ENCODE measurements around the gene EYA4.

EYA4 gene

DNA sequence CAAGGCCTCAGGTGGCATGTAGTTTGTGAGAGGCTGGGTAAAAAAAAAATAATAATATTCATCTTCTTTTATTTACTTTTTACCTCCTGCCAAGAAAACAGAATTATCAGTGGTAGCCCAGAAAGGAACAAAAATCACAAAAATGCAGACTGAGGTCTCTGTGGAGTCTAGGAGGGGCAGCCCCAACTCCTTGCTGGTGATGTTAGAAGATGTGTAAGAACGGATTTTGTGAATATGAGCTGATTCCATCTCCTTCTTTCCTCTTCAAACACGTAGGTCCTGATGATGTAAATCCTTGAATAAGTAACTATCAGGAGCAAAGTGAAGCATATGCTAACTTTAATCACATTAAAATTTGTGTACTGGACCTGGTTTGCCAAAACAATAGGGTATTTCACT is 226.8 kb downstream of the EYA4 start:
- DNase-seq: no peak

DNA sequence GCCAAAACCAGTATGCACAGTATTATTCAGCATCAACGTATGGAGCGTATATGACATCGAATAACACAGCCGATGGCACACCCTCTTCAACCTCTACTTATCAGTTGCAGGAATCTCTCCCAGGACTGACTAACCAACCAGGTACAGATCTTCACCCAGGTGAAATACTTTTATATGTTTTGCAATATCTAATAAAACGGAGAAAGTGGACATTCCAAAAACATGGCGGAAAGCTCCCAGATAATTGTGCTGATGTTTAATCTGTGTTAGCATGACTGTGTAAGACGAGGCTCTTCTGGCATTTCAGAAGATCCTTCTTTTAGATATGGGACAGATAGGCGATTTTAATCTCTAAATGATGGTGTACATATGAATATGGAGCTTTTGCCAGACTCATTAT is 227.4 kb downstream of the EYA4 start:
- no peak for DNase-seq

GRCh38 chr6:133474516-133474915 is 233.4 kb downstream of the EYA4 start:
- DNase-seq: no peak

DNA sequence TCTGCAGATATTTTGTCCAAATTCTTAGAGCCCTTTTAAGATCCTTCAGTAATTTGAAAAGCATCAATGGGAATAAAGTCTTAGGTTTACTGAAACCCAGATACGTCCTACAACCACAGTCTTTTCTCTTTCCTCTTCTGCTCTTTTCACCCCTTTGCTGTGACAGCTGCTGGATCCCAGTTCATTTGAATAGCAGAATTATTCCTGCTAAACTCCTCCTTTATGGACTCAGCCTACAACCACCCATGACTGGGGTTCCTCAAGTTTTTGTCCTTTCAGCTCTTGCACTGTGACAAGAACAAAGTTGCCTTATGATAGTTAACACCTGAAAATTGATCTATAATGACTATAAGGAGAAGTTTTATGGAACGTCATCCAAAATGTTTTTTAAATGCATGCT is 237.5 kb downstream of the EYA4 start:
- no peak for DNase-seq

GRCh38 chr6:133487174-133487573 is 246.0 kb downstream of the EYA4 start:
- no peak for DNase-seq

DNA sequence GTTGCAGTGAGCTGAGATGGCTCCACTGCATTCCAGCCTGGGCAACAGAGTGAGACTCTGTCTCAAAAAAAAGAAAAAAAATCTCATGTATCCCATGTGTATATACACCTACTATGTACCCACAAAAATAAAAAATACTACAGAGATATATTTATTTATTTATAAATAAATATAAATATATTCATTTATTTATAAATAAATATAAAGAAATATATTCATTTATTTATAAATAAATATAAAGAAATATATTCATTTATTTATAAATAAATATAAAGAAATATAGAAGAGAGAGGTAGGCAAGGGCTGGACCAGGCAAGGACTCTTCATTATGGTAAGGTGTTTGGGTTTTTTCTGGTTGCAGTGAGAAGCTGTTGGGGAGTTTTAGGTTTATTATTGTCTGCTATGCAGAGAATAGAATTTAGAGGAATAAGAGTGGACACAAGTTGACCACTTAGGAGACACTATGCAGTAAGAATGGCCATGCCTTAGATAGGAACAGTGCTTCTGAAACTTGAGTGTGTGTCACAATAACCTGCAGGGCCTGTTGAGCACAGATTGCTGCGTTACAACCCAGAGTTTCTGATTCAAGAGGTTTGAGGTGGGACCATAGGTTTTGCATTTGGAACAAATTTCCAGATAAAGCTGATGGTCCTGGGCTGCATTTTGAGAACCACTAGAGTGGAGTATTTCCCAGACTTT is 254.2 kb downstream of the EYA4 start:
- DNase-seq: no peak

DNA sequence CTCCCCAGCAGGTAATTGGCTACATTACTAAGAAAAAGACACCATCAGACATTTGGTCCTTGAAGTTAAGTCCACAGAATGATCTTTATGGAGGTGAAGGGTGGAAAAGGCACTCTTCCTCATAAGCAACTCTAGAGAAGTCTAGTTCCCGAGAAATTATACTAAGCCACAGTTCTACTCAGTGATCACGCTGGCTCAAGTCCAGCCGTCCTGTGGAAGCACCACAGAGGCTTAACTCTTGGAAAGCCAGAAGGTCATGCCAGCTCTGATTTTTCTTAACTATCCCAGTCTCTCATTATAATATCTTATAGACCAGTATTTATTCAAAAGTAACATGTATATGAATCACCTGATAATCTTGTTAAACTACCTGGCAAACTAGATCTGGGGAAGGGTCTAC is 258.5 kb downstream of the EYA4 start:
- DNase-seq: no peak

GRCh38 chr6:133501675-133502270 is 260.6 kb downstream of the EYA4 start:
- DNase-seq: no peak

- DNase-seq: no peak
These were observed 261.5 kb downstream of the EYA4 start for GRCh38 chr6:133502441-133503335.

GRCh38 chr6:133503336-133503729 is 262.2 kb downstream of the EYA4 start:
- no peak for DNase-seq

DNA sequence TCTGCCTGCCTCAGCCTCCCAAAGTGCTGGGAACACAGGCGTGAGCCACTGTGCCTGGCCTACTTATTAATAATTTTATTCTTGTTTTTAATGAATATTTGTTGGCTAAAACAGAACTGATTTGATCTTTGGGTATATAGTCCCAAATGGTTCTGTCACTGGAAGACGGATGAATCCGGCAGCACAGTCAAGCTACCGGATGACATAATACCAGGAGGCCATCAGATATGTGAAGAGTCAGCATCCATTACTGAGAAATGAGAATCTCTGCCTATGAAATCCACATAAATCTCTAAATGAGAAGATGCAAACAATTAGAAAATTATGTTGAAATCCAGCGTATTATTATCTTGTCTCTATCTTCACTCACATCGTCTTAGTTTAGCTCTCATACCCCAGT is 263.0 kb downstream of the EYA4 start:
- DNase-seq: no peak

- no peak for DNase-seq
These were observed 263.6 kb downstream of the EYA4 start for GRCh38 chr6:133504761-133505160.

DNA sequence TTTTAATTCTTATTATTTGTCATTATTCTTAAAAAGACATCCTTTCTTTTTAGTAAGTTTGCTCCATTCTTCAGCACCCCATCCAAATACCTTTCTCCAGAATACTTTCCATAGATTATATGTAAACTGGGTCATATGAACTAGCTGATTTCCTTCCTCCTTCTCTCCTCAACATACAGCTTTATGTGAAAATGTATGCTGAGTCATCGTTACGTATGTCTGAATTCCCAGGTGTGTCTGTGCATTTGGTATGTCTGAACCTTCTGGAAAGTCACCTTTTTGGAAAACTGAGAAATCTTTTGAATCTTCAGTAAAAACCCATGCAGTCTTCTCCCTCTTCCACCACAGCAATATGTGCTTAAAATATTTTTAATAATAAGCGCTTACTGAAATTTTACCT is 264.5 kb downstream of the EYA4 start:
- DNase-seq: no peak

- no peak for DNase-seq
These were observed 271.4 kb downstream of the EYA4 start for GRCh38 chr6:133512410-133513016.

- DNase-seq: no peak
These were observed 282.7 kb downstream of the EYA4 start for GRCh38 chr6:133523816-133524215.

GRCh38 chr6:133526436-133526835 is 285.3 kb downstream of the EYA4 start:
- no peak for DNase-seq

GRCh38 chr6:133528566-133528965 is 287.4 kb downstream of the EYA4 start:
- DNase-seq: no peak

GRCh38 chr6:133532908-133533307 is 291.8 kb downstream of the EYA4 start:
- no peak for DNase-seq

- no peak for DNase-seq
These were observed 298.5 kb downstream of the EYA4 start for GRCh38 chr6:133539502-133540259.

- DNase-seq: no peak
These were observed 299.2 kb downstream of the EYA4 start for GRCh38 chr6:133540361-133540760.

DNA sequence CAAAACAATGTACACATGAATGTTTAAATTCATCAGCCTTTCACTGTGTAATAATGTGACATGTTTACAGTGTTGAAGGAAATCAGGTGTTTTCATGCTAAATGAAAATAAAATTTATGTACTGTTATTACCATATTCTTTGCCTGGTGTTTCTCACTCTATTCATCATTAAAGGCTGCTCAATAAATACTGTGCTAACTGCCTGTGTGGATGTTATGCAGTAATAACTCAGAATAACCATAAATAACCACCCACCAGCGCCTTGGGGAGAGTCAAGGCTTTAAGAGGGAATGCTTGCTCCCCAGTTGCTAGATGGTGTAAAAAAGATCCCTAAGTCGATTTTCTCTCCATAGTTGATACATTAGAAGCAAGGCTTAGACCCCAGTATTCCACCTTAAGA is 299.9 kb downstream of the EYA4 start:
- DNase-seq: no peak

- DNase-seq: no peak
These were observed 301.1 kb downstream of the EYA4 start for GRCh38 chr6:133542056-133542821.
